RWPE2 (cell line): ENCODE data around the gene EMX1.

Source experiments
- ATAC-seq: fragments of 200-7000 bp; cut with Tn5 transposase; 3 replicates; pipeline ENCODE4 v1.9.1; 2021; ENCODE audit warnings: low read depth
- DNase-seq: peaks from one replicate; pipeline ENCODE4 v3.0.0-alpha.2; 2020; ENCODE audit warnings: low spot score
- H3K27ac ChIP-seq: fragments of 450-650 bp; 2 replicates; pipeline ENCODE4 v1.5.1; 2017; ENCODE audit warnings: mild to moderate bottlenecking; ENCODE audit not compliant: poor library complexity, severe bottlenecking
- H3K27me3 ChIP-seq: fragments of 250-450 bp; sonication (Bioruptor Pico); 2 replicates; pipeline ENCODE4 v1.5.1; 2021; ENCODE audit warnings: mild to moderate bottlenecking, moderate library complexity; ENCODE audit not compliant: insufficient read depth, poor library complexity, severe bottlenecking
- H3K36me3 ChIP-seq: fragments of 250-450 bp; sonication (Bioruptor Pico); 2 replicates; pipeline ENCODE4 v1.5.1; 2020; ENCODE audit warnings: low read depth, mild to moderate bottlenecking, moderate library complexity
- H3K4me1 ChIP-seq: fragments of 250-450 bp; sonication (Bioruptor Pico); 2 replicates; pipeline ENCODE4 v1.5.1; 2021; ENCODE audit warnings: mild to moderate bottlenecking, moderate library complexity; ENCODE audit not compliant: insufficient read depth, poor library complexity, severe bottlenecking
- H3K4me3 ChIP-seq: fragments of 250-450 bp; sonication (Bioruptor Pico); 2 replicates; pipeline ENCODE4 v1.5.1; 2021; ENCODE audit warnings: mild to moderate bottlenecking, moderate library complexity; ENCODE audit not compliant: severe bottlenecking
- H3K9me3 ChIP-seq: fragments of 250-450 bp; sonication (Bioruptor Pico); 2 replicates; pipeline ENCODE4 v1.5.1; 2021; ENCODE audit warnings: mild to moderate bottlenecking, moderate library complexity; ENCODE audit not compliant: severe bottlenecking
- TF ChIP-seq, protein P1 (sequence below): fragments of 450-650 bp; IDR thresholded peaks from one replicate; pipeline ENCODE4 v1.5.1; 2017; ENCODE audit warnings: mild to moderate bottlenecking, moderate library complexity; ENCODE audit not compliant: poor library complexity, severe bottlenecking

The EMX1 gene

DNA sequence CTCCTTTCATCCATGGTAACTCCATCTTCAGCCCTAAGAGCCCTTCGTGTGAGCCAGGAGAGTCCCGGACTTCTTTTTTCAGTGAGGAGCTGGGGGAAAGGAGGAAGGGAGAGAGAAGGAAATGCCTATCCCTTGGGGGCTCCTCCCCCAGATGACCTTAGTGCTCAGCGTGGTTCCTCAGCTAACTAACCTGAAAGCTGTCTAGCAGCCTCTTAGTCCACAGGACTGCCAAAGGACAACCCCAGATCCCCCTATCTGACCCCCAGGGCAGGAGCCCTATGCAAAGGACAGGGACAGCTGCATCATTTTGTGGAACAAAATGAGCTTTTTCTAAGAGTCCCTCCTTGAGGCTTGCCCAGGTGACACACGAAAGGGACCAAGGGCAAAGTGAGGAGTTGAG, 22.2 kb upstream of the EMX1 start:
- ATAC-seq: no peak
- no peak for DNase-seq
- Histone ChIP-seq H3K27ac (no peak overlapping the region), H3K36me3 (no peaks in the 10 kb centered on the region), H3K4me3 (no peak overlapping the region), H3K27me3 (peaks cover 4% of the 10 kb centered on the region), H3K9me3 (no peaks in the 10 kb centered on the region), H3K4me1 (peaks cover 5% of the 10 kb centered on the region)
- TF ChIP-seq, protein P1, sequence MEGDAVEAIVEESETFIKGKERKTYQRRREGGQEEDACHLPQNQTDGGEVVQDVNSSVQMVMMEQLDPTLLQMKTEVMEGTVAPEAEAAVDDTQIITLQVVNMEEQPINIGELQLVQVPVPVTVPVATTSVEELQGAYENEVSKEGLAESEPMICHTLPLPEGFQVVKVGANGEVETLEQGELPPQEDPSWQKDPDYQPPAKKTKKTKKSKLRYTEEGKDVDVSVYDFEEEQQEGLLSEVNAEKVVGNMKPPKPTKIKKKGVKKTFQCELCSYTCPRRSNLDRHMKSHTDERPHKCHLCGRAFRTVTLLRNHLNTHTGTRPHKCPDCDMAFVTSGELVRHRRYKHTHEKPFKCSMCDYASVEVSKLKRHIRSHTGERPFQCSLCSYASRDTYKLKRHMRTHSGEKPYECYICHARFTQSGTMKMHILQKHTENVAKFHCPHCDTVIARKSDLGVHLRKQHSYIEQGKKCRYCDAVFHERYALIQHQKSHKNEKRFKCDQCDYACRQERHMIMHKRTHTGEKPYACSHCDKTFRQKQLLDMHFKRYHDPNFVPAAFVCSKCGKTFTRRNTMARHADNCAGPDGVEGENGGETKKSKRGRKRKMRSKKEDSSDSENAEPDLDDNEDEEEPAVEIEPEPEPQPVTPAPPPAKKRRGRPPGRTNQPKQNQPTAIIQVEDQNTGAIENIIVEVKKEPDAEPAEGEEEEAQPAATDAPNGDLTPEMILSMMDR: no peak

GRCh38 chr2:72895759-72896281, 21.5 kb upstream of the EMX1 start:
- DNase-seq (no peak), ATAC-seq (peak; percentile 9; the same call in 1 of the 3 replicates)
- Histone ChIP-seq H3K27me3 (peaks cover 4% of the 10 kb centered on the region), H3K4me3 (no peak overlapping the region), H3K27ac (no peak overlapping the region), H3K9me3 (no peaks in the 10 kb centered on the region), H3K36me3 (no peaks in the 10 kb centered on the region), H3K4me1 (peaks cover 5% of the 10 kb centered on the region)
- TF ChIP-seq, protein P1: no peak

- no peaks in the 10 kb centered on the region for H3K36me3 ChIP-seq
- no peak overlapping the region for H3K4me3 ChIP-seq
- TF ChIP-seq, protein P1: no peak
- ATAC-seq (no peak), DNase-seq (no peak)
- H3K4me1 ChIP-seq: peaks cover 5% of the 10 kb centered on the region
- H3K27me3 ChIP-seq: peaks cover 6% of the 10 kb centered on the region
- no peaks in the 10 kb centered on the region for H3K9me3 ChIP-seq
- no peak overlapping the region for H3K27ac ChIP-seq
Observed at GRCh38 chr2:72896446-72896845, 20.9 kb upstream of the EMX1 start.

- TF ChIP-seq, protein P1: no peak
- no peak for ATAC-seq
- Histone ChIP-seq H3K27ac (no peak overlapping the region), H3K9me3 (no peaks in the 10 kb centered on the region), H3K36me3 (no peaks in the 10 kb centered on the region), H3K4me1 (peaks cover 5% of the 10 kb centered on the region), H3K4me3 (no peak overlapping the region), H3K27me3 (peaks cover 9% of the 10 kb centered on the region)
- DNase-seq: no peak
Observed at GRCh38 chr2:72897785-72898584, 19.3 kb upstream of the EMX1 start.

DNA sequence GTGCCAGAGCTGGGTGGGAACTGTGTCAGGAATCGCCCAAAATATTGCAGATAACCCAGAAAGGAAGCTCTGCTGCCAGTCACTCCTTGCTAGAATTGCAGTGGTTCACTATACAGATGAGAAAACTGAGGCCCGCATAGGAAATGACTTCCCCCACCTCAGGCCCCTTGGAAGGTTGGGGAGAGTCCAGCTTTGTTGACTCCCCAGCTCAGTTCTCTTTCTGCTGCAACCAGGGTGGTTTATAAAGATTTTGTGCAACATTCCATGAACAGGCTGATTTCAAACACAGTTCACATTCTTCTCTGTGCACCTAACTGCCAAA, 18.8 kb upstream of the EMX1 start:
- H3K4me3 ChIP-seq: no peak overlapping the region
- TF ChIP-seq, protein P1: no peak
- DNase-seq (no peak), ATAC-seq (no peak)
- H3K36me3 ChIP-seq: no peaks in the 10 kb centered on the region
- peaks cover 5% of the 10 kb centered on the region for H3K4me1 ChIP-seq
- peaks cover 12% of the 10 kb centered on the region for H3K27me3 ChIP-seq
- H3K27ac ChIP-seq: no peak overlapping the region
- H3K9me3 ChIP-seq: no peaks in the 10 kb centered on the region
